GM21360 (cell line): ENCODE results near the gene PLD5.
"Not testable (repeated sequence)": the region's sequence is repeated elsewhere in the genome, so short reads cannot be mapped to it uniquely, and the experiment has no call there.

Experiments used
- ATAC-seq: cut with Tn5 transposase; IDR thresholded peaks from one replicate; pipeline ENCODE4 v1.9.1; 2021; ENCODE audit warnings: mild to moderate bottlenecking, moderate library complexity; ENCODE audit not compliant: unreplicated experiment

The PLD5 gene

GRCh38 chr1:242185731-242186130 is 338.8 kb downstream of the PLD5 start:
- ATAC-seq = no peak

GRCh38 chr1:242184955-242185354 is 339.5 kb downstream of the PLD5 start:
- no peak for ATAC-seq

- ATAC-seq = peak; percentile 87
Observed at GRCh38 chr1:242179767-242180166, 344.7 kb downstream of the PLD5 start.

- peak; percentile 3 for ATAC-seq
Observed at GRCh38 chr1:242178924-242179708, 345.4 kb downstream of the PLD5 start.

- ATAC-seq = no peak
Observed at GRCh38 chr1:242178436-242178835, 346.1 kb downstream of the PLD5 start.

GRCh38 chr1:242162140-242162539 is 362.4 kb downstream of the PLD5 start:
- ATAC-seq = no peak

- ATAC-seq = no peak
Observed at GRCh38 chr1:242147096-242147976, 377.2 kb downstream of the PLD5 start.

GRCh38 chr1:242146652-242147051 is 377.8 kb downstream of the PLD5 start:
- ATAC-seq = no peak

GRCh38 chr1:242140836-242141235 is 383.7 kb downstream of the PLD5 start:
- ATAC-seq = no peak

GRCh38 chr1:242139986-242140385 is 384.5 kb downstream of the PLD5 start:
- ATAC-seq = no peak

- ATAC-seq = peak; percentile 46
Observed at GRCh38 chr1:242139442-242139841, 385.1 kb downstream of the PLD5 start.

GRCh38 chr1:242133796-242134195 is 390.7 kb downstream of the PLD5 start:
- no peak for ATAC-seq

GRCh38 chr1:242133351-242133750 is 391.1 kb downstream of the PLD5 start:
- ATAC-seq = no peak

GRCh38 chr1:242132121-242132817 is 392.2 kb downstream of the PLD5 start:
- ATAC-seq = no peak

GRCh38 chr1:242128951-242129502 is 395.5 kb downstream of the PLD5 start:
- peak; percentile 80 for ATAC-seq

- ATAC-seq = no peak
Observed at GRCh38 chr1:242120432-242120831, 404.1 kb downstream of the PLD5 start.

- no peak for ATAC-seq
Observed at GRCh38 chr1:242100921-242101320, 423.6 kb downstream of the PLD5 start.

- ATAC-seq = not testable (repeated sequence)
Observed at GRCh38 chr1:242097283-242097682, 427.2 kb downstream of the PLD5 start.

- no peak for ATAC-seq
Observed at GRCh38 chr1:242093116-242093515, 431.4 kb downstream of the PLD5 start.

- no peak for ATAC-seq
Observed at GRCh38 chr1:242089911-242090310, 434.6 kb downstream of the PLD5 start.

GRCh38 chr1:242088875-242089274 is 435.6 kb downstream of the PLD5 start:
- no peak for ATAC-seq
